Stimulated activated CD8-positive, alpha-beta memory T cell treated with anti-CD3 and anti-CD28 coated beads, Interleukin-15, amount 100 ng/mL, for 48 hours (primary cell): ENCODE measurements around the gene USP17L18.
"Not testable (repeated sequence)": the region's sequence is repeated elsewhere in the genome, so short reads cannot be mapped to it uniquely, and the experiment has no call there.

ENCODE experiments used
- DNase-seq, 2 donors: peaks; one replicate each; pipeline ENCODE4 v3.0.0-alpha.2; 2020; ENCODE audit warnings: low read depth in 2 of 2

Gene USP17L18

GRCh38 chr4:9247953-9248680 is at the start of gene USP17L18:
Gene USP17L18, plus strand, starts transcription at chr4:9248630. Its CDS starts 0 bp downstream, at chr4:9248630.
- not testable (repeated sequence) for DNase-seq

GRCh38 chr4:9210357-9210756 is 38.1 kb upstream of the USP17L18 start, which contains the start of gene USP17L10:
Gene USP17L10, plus strand, starts transcription at chr4:9210657. Its CDS starts 0 bp downstream, at chr4:9210657.
- not testable (repeated sequence) for DNase-seq

GRCh38 chr4:9214701-9215100 is 33.7 kb upstream of the USP17L18 start:
- DNase-seq = not testable (repeated sequence)

- DNase-seq = not testable (repeated sequence)
Observed at GRCh38 chr4:9215105-9215504, 33.3 kb upstream of the USP17L18 start, which contains the start of gene USP17L11. Gene USP17L11, plus strand, starts transcription at chr4:9215405. Its CDS starts 0 bp downstream, at chr4:9215405.

GRCh38 chr4:9219852-9220251 is 28.6 kb upstream of the USP17L18 start, which contains the start of gene USP17L12:
Gene USP17L12, plus strand, starts transcription at chr4:9220152. Its CDS starts 0 bp downstream, at chr4:9220152.
- not testable (repeated sequence) for DNase-seq

- not testable (repeated sequence) for DNase-seq
Observed at GRCh38 chr4:9224596-9224995, 23.8 kb upstream of the USP17L18 start, which contains the start of gene USP17L13. Gene USP17L13, plus strand, starts transcription at chr4:9224896. Its CDS starts 0 bp downstream, at chr4:9224896.

- not testable (repeated sequence) for DNase-seq
Observed at GRCh38 chr4:9230249-9230648, 18.2 kb upstream of the USP17L18 start.

- DNase-seq = not testable (repeated sequence)
Observed at GRCh38 chr4:9234085-9234484, 14.3 kb upstream of the USP17L18 start, which contains the start of gene USP17L15. Gene USP17L15, plus strand, starts transcription at chr4:9234385. Its CDS starts 0 bp downstream, at chr4:9234385.

- not testable (repeated sequence) for DNase-seq
Observed at GRCh38 chr4:9238461-9238860, 10.0 kb upstream of the USP17L18 start.

GRCh38 chr4:9243579-9243978 is 4.9 kb upstream of the USP17L18 start, which contains the start of gene USP17L17:
Gene USP17L17, plus strand, starts transcription at chr4:9243879. Its CDS starts 0 bp downstream, at chr4:9243879.
- DNase-seq = not testable (repeated sequence)

- not testable (repeated sequence) for DNase-seq
Observed at GRCh38 chr4:9253078-9253477, 4.6 kb downstream of the USP17L18 start, which contains the start of gene USP17L19. Gene USP17L19, plus strand, starts transcription at chr4:9253378. Its CDS starts 0 bp downstream, at chr4:9253378.

- DNase-seq = not testable (repeated sequence)
Observed at GRCh38 chr4:9257824-9258223, 9.4 kb downstream of the USP17L18 start, which contains the start of gene USP17L20. Gene USP17L20, plus strand, starts transcription at chr4:9258124. Its CDS starts 0 bp downstream, at chr4:9258124.

GRCh38 chr4:9262572-9262971 is 14.1 kb downstream of the USP17L18 start, which contains the start of gene USP17L21:
Gene USP17L21, plus strand, starts transcription at chr4:9262872. Its CDS starts 0 bp downstream, at chr4:9262872.
- DNase-seq = not testable (repeated sequence)

- not testable (repeated sequence) for DNase-seq
Observed at GRCh38 chr4:9267319-9267718, 18.9 kb downstream of the USP17L18 start, which contains the start of gene USP17L22. Gene USP17L22, plus strand, starts transcription at chr4:9267619. Its CDS starts 0 bp downstream, at chr4:9267619.

GRCh38 chr4:9271719-9272118 is 23.3 kb downstream of the USP17L18 start:
- DNase-seq = not testable (repeated sequence)
